Chondrocyte (in vitro differentiated cells): ENCODE data around the gene NUDT15. TPM values are rescaled to one million over a fixed set of nuclear protein-coding genes. Genes with fewer than 3 reads are reported as not detected.

Experiments used
- DNase-seq: peaks from one replicate; pipeline ENCODE4 v3.0.0; 2021; ENCODE audit warnings: mixed read lengths, low spot score
- H3K27ac Mint-ChIP-seq: one replicate; pipeline ENCODE4 v1.8.0; 2021; ENCODE audit warnings: mild to moderate bottlenecking, moderate library complexity, mixed read lengths; ENCODE audit not compliant: unreplicated experiment
- H3K27me3 Mint-ChIP-seq: 2 replicates; pipeline ENCODE4 v1.8.0; 2021; ENCODE audit warnings: low read depth, mixed read lengths
- H3K36me3 Mint-ChIP-seq: 2 replicates; pipeline ENCODE4 v1.8.0; 2021; ENCODE audit warnings: low read depth, mixed read lengths
- H3K4me1 Mint-ChIP-seq: 2 replicates; pipeline ENCODE4 v1.8.0; 2021; ENCODE audit warnings: low read depth, mild to moderate bottlenecking, mixed read lengths
- H3K4me3 Mint-ChIP-seq: one replicate; pipeline ENCODE4 v1.8.0; 2021; ENCODE audit warnings: mild to moderate bottlenecking, moderate library complexity, mixed read lengths; ENCODE audit not compliant: unreplicated experiment
- H3K9me3 Mint-ChIP-seq: 2 replicates; pipeline ENCODE4 v1.8.0; 2021; ENCODE audit warnings: low read depth, mixed read lengths
- total RNA-seq: library from RNA; stranded (reverse); gene quantifications from 3 replicates; pipeline ENCODE4 v1.2.1, GENCODE V29; 2021
- TF ChIP-seq, protein P1 (sequence below): fragments of 200-600 bp; sonication (generic); IDR thresholded peaks from 2 replicates; pipeline ENCODE4 v1.5.0; 2021; ENCODE audit warnings: antibody characterized with exemption, mild to moderate bottlenecking, moderate library complexity

Gene NUDT15
- total RNA-seq, 1 donor from 2014 or later = 9.9 TPM

DNA sequence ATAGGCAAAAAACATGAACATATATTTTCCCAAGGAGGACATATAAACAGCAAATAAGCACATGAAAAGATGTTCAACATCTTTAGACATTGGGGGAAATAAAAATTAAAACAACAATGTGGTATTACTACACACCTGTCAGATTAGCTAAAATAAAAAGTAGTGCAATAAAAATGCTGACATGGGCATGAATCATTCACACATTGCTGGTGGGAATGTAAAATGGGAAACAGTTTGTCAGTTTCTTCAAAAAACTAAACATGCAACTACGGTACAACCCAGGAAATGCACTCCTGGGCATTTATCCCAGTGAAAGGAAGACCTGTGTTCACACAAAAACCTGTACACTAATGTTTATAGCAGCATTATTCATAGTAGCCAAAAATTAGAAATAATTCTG is 31.1 kb upstream of the NUDT15 start:
- Mint-ChIP-seq H3K9me3 (no peaks in the 10 kb centered on the region), H3K27ac (no peak overlapping the region)

DNA sequence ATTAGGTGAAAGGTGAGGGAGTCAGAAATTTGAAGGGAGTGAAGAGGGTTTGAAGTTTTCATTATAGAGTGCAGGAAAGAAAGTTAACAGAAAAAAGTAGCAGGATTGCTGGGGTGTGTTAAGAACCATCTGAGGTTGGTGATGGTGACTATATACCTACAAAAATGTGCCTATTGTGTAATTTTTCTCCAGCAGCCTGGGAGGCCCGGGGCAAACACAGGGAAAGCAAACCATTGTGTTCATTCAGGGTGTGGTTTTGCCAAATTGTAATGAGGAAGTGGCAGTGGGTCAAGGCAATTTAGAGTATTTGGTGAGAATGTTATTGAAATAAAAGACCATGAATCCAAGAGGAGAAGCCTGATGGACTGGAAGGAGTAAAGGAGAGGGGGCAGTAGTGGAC is 28.2 kb upstream of the NUDT15 start:
- Mint-ChIP-seq H3K4me3 (no peak overlapping the region), H3K36me3 (no peaks in the 10 kb centered on the region), H3K9me3 (no peaks in the 10 kb centered on the region), H3K27ac (no peak overlapping the region), H3K4me1 (peaks cover 6% of the 10 kb centered on the region), H3K27me3 (no peaks in the 10 kb centered on the region)
- TF ChIP-seq, protein P1, sequence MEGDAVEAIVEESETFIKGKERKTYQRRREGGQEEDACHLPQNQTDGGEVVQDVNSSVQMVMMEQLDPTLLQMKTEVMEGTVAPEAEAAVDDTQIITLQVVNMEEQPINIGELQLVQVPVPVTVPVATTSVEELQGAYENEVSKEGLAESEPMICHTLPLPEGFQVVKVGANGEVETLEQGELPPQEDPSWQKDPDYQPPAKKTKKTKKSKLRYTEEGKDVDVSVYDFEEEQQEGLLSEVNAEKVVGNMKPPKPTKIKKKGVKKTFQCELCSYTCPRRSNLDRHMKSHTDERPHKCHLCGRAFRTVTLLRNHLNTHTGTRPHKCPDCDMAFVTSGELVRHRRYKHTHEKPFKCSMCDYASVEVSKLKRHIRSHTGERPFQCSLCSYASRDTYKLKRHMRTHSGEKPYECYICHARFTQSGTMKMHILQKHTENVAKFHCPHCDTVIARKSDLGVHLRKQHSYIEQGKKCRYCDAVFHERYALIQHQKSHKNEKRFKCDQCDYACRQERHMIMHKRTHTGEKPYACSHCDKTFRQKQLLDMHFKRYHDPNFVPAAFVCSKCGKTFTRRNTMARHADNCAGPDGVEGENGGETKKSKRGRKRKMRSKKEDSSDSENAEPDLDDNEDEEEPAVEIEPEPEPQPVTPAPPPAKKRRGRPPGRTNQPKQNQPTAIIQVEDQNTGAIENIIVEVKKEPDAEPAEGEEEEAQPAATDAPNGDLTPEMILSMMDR = no peak
- DNase-seq = no peak

More for the DNA sequence above, 31.1 kb upstream of the NUDT15 start:
- Mint-ChIP-seq H3K36me3 (no peaks in the 10 kb centered on the region), H3K4me1 (peaks cover 12% of the 10 kb centered on the region), H3K4me3 (no peak overlapping the region), H3K27me3 (no peaks in the 10 kb centered on the region)
- TF ChIP-seq, protein P1 = no peak
- DNase-seq = no peak

DNA sequence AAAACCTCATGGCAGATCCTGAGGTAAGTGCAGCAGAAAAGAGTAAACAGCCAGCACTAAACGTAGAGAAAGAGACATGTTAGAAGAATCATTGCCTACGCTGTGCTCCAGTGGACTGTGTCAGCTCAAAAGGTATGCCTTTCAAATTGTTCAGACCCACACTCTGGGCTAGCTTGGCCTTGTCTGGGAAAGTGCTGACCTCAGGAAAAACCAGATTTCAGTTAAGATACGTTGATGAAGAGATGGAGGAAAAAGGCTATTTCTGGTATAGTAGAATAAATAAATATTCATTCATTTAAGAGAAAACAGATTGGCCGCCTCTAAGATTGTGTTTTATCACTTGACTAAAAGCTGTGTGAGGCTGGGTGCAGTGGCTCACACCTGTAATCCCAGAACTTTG is 26.8 kb upstream of the NUDT15 start:
- H3K27ac Mint-ChIP-seq = no peak overlapping the region
- no peak overlapping the region for H3K4me3 Mint-ChIP-seq
- DNase-seq = no peak
- no peaks in the 10 kb centered on the region for H3K27me3 Mint-ChIP-seq
- H3K9me3 Mint-ChIP-seq = no peaks in the 10 kb centered on the region
- peaks cover 6% of the 10 kb centered on the region for H3K4me1 Mint-ChIP-seq
- TF ChIP-seq, protein P1 = no peak
- H3K36me3 Mint-ChIP-seq = no peaks in the 10 kb centered on the region

DNA sequence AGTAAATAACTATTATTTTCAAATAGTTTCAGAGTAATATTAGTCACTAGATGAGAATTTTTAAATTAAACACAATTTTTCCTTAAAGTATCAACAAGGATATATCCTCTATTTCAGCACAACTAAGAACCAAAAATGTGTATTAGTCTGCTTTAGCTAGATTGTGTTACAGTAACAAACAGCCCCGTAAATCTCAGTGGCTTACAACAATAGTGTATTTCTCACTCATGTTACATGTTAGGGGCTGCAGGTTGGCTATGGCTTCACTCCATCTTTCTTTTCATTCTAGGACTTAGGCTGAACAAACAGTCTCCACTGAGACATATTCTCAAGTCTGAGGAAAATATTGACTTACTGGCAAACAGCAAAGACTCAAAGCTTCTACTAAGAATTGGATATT is 24.9 kb upstream of the NUDT15 start:
- Mint-ChIP-seq H3K36me3 (no peaks in the 10 kb centered on the region), H3K27ac (no peak overlapping the region), H3K4me3 (no peak overlapping the region), H3K9me3 (no peaks in the 10 kb centered on the region), H3K4me1 (peaks cover 6% of the 10 kb centered on the region), H3K27me3 (no peaks in the 10 kb centered on the region)
- TF ChIP-seq, protein P1 = no peak
- no peak for DNase-seq

DNA sequence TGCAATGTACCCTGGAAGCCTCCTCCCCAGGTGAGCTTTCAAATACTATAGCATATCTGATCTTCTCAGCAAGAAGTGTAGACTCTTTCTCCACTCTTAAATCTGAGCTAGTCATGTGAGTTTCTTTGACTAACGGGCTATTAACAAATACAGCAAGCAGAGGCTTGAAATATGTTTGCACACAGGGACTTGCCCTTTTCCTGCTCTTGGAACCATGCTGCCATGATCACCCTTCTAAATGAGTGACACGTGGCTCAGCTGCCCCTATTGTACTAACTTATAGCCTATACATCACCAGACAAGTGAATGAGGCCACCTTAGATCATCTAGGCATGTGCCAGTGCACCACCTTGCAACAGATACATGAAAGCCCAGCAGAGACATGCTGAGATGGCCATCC is 23.2 kb upstream of the NUDT15 start:
- H3K4me3 Mint-ChIP-seq = no peak overlapping the region
- H3K27me3 Mint-ChIP-seq = no peaks in the 10 kb centered on the region
- no peaks in the 10 kb centered on the region for H3K9me3 Mint-ChIP-seq
- no peak overlapping the region for H3K27ac Mint-ChIP-seq
- no peaks in the 10 kb centered on the region for H3K36me3 Mint-ChIP-seq
- TF ChIP-seq, protein P1 = no peak
- peaks cover 1% of the 10 kb centered on the region for H3K4me1 Mint-ChIP-seq
- DNase-seq = no peak
